NCI-H748 (cell line): Measurements from ENCODE around the gene TMEM106A.
"Not testable (repeated sequence)": the region's sequence is repeated elsewhere in the genome, so short reads cannot be mapped to it uniquely, and the experiment has no call there.

Source experiments
- DNase-seq: peaks from one replicate; lab custom pipeline; 2025; ENCODE audit not compliant: unreplicated experiment; lab: John Stamatoyannopoulos, UW

Gene TMEM106A

GRCh38 chr17:43215341-43215740 lies 3.7 kb downstream of the TMEM106A start:
- no peak for DNase-seq

GRCh38 chr17:43216369-43216761 lies 4.7 kb downstream of the TMEM106A start:
- DNase-seq, result no peak

- DNase-seq, result no peak
These were observed 5.3 kb downstream of the TMEM106A start for GRCh38 chr17:43216762-43217613.

GRCh38 chr17:43217614-43218087 lies 6.0 kb downstream of the TMEM106A start:
- no peak for DNase-seq

- DNase-seq, result no peak
These were observed 7.3 kb downstream of the TMEM106A start for GRCh38 chr17:43219001-43219400.

GRCh38 chr17:43219746-43220380 lies 8.2 kb downstream of the TMEM106A start:
- DNase-seq, result no peak

GRCh38 chr17:43220511-43221125 lies 8.9 kb downstream of the TMEM106A start:
- no peak for DNase-seq

GRCh38 chr17:43224146-43224705 lies 12.6 kb downstream of the TMEM106A start:
- DNase-seq, result no peak

GRCh38 chr17:43226393-43226792 lies 14.7 kb downstream of the TMEM106A start:
- no peak for DNase-seq

- not testable (repeated sequence) for DNase-seq
These were observed 16.5 kb downstream of the TMEM106A start, which contains the start of gene CCDC200 for GRCh38 chr17:43228020-43228782. Gene CCDC200 (minus strand): TSS chr17:43228623. CDS start chr17:43228554, 69 bp downstream.

GRCh38 chr17:43231205-43232020 lies 19.7 kb downstream of the TMEM106A start:
- DNase-seq, result not testable (repeated sequence)

- DNase-seq, result not testable (repeated sequence)
These were observed 20.5 kb downstream of the TMEM106A start for GRCh38 chr17:43232021-43232699.

- DNase-seq, result not testable (repeated sequence)
These were observed 21.6 kb downstream of the TMEM106A start for GRCh38 chr17:43233263-43233662.

- DNase-seq, result not testable (repeated sequence)
These were observed 22.2 kb downstream of the TMEM106A start, which contains the start of gene RNU2-1 for GRCh38 chr17:43233877-43234276. Gene RNU2-1 (minus strand): TSS chr17:43233977.

GRCh38 chr17:43239597-43239996 lies 27.9 kb downstream of the TMEM106A start:
- DNase-seq, result not testable (repeated sequence)

- not testable (repeated sequence) for DNase-seq
These were observed 29.1 kb downstream of the TMEM106A start for GRCh38 chr17:43240596-43241352.

- DNase-seq, result not testable (repeated sequence)
These were observed 34.8 kb downstream of the TMEM106A start for GRCh38 chr17:43246456-43246855.
